ENCODE results near the gene KLC1.

The KLC1 gene

GRCh38 chr14:103725001-103725682 is 96.1 kb downstream of the KLC1 start:
- DNase-seq: no peak

GRCh38 chr14:103725739-103726395 is 96.9 kb downstream of the KLC1 start:
- DNase-seq: no peak

GRCh38 chr14:103726474-103726873 is 97.5 kb downstream of the KLC1 start:
- no peak for DNase-seq

- DNase-seq: no peak
Measured at GRCh38 chr14:103727313-103727980, 98.4 kb downstream of the KLC1 start.

GRCh38 chr14:103728141-103728540 is 99.1 kb downstream of the KLC1 start:
- DNase-seq: no peak

- no peak for DNase-seq
Measured at GRCh38 chr14:103728721-103729120, 99.7 kb downstream of the KLC1 start.

GRCh38 chr14:103729496-103730448 is 100.8 kb downstream of the KLC1 start:
- DNase-seq: no peak

- no peak for DNase-seq
Measured at GRCh38 chr14:103730490-103731035, 101.6 kb downstream of the KLC1 start.

- DNase-seq: no peak
Measured at GRCh38 chr14:103731481-103731880, 102.5 kb downstream of the KLC1 start.

- DNase-seq: no peak
Measured at GRCh38 chr14:103731916-103732867, 103.2 kb downstream of the KLC1 start.

GRCh38 chr14:103732868-103733620 is 104.0 kb downstream of the KLC1 start:
- no peak for DNase-seq

- DNase-seq: no peak
Measured at GRCh38 chr14:103733651-103734050, 104.6 kb downstream of the KLC1 start.

GRCh38 chr14:103734081-103734888 is 105.3 kb downstream of the KLC1 start:
- DNase-seq: no peak

GRCh38 chr14:103735022-103735421 is 106.0 kb downstream of the KLC1 start:
- DNase-seq: no peak

- DNase-seq: no peak
Measured at GRCh38 chr14:103735439-103735814, 106.4 kb downstream of the KLC1 start.

GRCh38 chr14:103735815-103736545 is 107.0 kb downstream of the KLC1 start:
- DNase-seq: no peak

- DNase-seq: no peak
Measured at GRCh38 chr14:103736546-103737431, 107.8 kb downstream of the KLC1 start.

- DNase-seq: no peak
Measured at GRCh38 chr14:103737432-103738045, 108.5 kb downstream of the KLC1 start.
